Measurements from ENCODE around the gene NDFIP1.

NDFIP1 gene

DNA sequence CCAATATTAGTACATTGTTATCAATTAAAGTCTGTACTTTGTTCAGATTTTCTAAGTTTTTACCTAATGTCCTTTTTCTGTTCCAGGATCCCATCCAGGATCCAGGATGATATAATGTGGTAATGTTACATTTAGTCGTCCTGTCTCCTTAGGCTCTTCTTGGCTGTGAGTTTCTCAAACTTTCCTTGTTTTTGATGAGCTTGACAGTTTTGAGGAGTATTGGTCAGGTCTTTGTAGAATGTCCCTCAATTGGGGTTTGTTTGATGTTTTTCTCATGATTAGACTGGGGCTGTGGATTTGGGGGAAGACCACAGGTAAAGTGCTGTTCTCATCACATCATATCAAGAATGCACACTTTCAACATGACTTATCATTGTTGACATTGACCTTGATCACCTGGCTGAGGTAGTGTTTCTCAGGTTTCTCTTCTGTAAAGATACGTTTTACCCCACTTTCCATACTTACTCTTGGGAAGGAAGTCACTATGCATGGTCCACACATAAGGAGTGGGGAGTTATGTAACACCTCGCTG, 9.6 kb downstream of the NDFIP1 start:
- no peak for DNase-seq (ENCODE audit: insufficient read length, low spot score)
- TF ChIP-seq POLR2A (IDR thresholded peaks at IDR 0.05; ENCODE audit: low read depth, low read length) = no peak
- peak; percentile 11 for FAIRE-seq

DNA sequence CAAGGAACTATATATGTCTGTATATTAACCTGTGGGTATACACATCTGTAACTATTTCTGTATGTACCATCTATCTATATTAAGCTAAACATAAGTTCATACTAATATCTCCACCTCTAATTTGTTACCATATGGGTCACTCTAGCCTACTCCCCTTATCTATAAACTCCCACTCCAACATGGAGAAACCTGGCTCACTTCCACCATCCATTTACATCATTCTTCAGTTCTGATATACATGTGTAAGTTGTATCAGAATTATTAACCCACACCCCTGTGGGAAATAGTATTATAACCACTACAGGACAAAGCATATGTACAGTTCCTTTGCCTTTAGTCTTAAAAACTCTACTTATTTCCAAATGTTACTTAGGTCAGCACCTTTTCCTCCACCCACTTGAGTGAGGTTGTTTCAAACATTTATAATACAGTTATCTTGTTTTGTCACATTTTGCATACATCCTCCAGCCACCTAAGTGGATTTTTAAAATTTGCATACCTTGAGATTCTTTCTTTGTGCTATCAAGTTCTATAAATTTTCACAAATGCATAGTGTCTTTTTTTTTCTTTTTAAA, 10.6 kb downstream of the NDFIP1 start:
- DNase-seq (ENCODE audit: insufficient read length, low spot score) = no peak
- no peak for FAIRE-seq
- TF ChIP-seq POLR2A (IDR thresholded peaks at IDR 0.05; ENCODE audit: low read depth, low read length) = no peak

DNA sequence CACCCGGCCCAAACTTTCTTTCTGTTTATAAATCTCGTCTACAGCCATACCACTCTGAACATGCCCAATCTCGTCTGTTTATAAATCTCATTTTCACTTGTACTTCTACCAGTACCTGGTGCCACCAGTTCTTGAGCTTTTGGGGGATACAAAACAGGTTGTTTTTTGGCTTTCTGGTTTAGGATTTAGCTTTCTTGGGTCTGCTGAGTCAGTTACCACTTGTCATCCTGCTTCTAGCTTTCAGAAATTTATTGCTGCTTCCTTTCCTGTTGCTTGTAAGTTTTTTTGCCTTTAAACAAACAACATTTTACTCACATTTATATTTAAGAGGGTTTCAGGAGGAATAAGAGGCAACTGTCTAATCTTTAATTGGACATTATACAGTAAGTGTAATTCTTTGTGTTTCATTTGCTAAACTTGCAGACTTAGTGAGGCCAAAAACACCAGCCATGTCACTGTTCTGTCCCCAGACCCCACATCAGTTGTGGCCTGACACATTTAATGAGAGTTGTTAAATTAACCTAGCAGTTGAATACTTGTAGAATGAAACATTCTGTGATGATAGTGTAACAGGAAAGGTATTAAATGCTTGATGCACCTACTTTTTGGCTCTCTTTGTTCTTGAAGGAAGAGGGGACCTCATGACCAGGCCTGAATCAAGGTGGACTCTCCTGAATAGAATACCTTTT, 11.8 kb downstream of the NDFIP1 start:
- TF ChIP-seq POLR2A (IDR thresholded peaks at IDR 0.05; ENCODE audit: low read depth, low read length) = no peak
- FAIRE-seq = peak; percentile 80
- no peak for DNase-seq (ENCODE audit: insufficient read length, low spot score)

DNA sequence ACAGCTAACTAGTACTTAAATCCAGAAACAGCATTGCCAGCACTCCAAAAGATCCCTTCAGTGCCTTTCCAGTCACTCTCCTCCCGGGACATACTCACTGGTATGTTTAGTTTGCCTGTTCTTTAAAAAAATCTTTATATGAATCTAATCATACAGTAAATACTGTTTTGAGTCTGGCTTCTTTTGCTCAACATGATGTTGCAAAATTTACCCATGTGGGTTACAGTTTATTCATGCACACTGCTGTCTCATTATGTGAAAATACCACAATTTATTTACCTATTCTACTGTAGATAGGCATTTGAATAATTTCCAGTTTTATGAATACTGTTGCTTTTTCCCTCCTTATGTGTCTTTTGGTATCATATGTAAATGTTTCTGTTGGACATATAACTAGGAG, 13.5 kb downstream of the NDFIP1 start:
- FAIRE-seq (no peak), DNase-seq (ENCODE audit: insufficient read length, low spot score) (no peak)

DNA sequence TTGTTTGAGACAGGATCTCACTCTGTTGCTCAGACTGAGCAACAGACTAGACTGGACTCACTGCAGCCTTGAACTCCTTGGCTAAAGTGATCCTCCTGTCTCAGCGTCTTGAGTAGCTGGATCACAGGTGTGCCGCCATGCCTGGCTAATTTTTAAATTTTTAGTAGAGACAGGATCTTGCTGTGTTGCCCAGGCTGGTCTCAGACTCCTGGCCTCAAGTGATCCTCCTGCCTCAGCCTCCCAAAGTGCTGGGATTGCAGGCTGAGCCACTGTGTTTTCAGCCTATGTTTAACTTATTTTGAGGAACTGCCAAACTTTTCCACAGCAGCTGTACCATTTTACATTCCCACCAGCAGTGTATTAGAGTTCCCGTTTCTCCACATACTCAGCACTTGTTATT, 16.8 kb downstream of the NDFIP1 start:
- DNase-seq (ENCODE audit: insufficient read length, low spot score) (no peak), FAIRE-seq (no peak)
- no peak for TF ChIP-seq POLR2A (IDR thresholded peaks at IDR 0.05; ENCODE audit: low read depth, low read length)

More for the DNA sequence above, 13.5 kb downstream of the NDFIP1 start:
- no peak for TF ChIP-seq POLR2A (IDR thresholded peaks at IDR 0.05; ENCODE audit: low read depth, low read length)

DNA sequence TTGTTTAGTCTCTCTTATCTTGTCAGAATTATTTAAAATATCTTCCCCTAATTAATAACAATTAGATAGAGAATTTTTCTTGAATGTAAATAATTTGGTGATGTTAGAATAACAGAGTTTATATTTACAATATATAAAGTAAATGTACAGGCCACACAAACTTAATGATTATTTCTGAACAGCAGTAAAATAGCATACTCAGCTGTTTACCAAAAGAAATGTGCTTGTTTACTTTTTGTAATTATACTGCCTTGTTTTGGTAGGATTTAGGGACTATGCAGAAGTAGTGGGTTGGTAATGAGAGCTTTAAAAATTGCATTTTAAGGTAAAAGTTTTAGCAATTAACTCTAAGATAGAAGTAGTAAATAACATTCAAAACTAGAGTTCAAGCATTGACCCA, 17.4 kb downstream of the NDFIP1 start:
- FAIRE-seq (no peak), DNase-seq (ENCODE audit: insufficient read length, low spot score) (no peak)
- TF ChIP-seq POLR2A (IDR thresholded peaks at IDR 0.05; ENCODE audit: low read depth, low read length) = no peak

DNA sequence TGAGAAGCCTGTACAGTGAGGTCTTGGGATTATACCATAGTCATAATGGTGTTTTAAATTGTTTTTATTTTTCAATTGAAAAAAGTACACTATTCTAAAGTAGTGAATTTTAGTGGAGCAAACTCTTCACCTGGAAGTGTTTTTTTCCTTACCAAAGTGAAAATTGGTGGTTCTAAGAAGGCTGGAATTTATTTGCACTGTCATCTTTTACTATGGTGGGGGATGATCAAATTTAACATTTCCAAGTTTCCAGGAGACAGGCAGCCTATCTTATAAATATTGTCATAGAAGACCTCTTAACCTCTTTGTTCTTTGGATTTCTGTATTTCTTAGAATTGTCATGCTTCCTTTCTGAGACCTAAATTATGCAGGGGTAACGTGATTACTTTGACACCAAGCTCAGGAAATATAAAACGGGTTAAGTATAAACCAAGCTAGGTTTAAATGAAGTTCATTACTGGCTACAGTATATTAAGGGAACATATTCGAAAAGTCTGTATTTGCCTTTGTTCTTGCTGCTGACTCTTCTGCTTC, 20.2 kb downstream of the NDFIP1 start:
- no peak for DNase-seq (ENCODE audit: insufficient read length, low spot score)
- TF ChIP-seq POLR2A (IDR thresholded peaks at IDR 0.05; ENCODE audit: low read depth, low read length) = no peak
- no peak for FAIRE-seq

DNA sequence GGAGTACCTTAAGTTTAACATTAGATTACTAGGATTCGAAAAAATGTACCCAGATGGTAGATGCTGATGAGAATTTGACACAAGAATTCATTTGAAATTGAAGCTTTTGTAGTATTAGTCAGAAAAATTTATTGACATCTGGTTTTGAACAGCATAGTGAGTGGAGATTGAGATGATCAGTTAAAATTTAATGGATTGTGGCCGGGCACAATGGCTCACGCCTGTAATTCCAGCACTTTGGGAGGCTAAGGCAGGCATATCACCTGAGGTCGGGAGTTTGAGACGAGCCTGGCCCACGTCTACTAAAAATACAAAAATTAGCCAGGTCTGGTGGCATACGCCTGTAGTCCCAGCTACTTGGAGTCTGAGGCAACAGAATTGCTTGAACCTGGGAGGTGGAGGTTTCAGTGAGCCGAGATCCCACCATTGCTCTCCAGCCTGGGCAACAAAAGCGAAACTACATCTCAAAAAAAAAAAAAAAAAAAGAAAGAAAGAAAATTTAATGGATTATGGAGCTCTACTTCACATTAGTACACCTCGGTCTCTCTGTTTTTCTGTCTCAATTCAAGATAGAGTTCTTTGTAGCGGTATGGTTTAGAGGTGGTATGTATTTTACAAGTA, 21.0 kb downstream of the NDFIP1 start:
- DNase-seq (ENCODE audit: insufficient read length, low spot score) (no peak), FAIRE-seq (no peak)
- no peak for TF ChIP-seq POLR2A (IDR thresholded peaks at IDR 0.05; ENCODE audit: low read depth, low read length)

DNA sequence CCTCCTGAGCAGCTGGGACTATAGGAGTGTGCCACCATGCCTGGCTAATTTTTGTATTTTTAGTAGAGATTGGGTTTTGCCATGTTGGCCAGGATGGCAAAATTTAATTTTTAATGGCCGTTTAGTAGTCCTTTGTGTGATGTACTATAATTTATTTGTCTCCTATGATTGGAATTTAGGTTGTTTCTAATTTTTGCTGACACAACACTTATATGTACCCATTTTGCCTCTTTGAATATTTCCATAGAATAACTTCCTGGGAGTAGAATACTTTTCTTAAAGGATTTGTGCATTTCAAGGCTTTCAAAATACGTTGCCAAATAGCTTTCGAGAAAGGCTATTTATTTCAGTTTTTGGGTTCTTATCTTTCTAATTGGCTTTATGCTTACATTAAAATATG, 22.8 kb downstream of the NDFIP1 start:
- no peak for TF ChIP-seq POLR2A (IDR thresholded peaks at IDR 0.05; ENCODE audit: low read depth, low read length)
- FAIRE-seq = no peak
- no peak for DNase-seq (ENCODE audit: insufficient read length, low spot score)

DNA sequence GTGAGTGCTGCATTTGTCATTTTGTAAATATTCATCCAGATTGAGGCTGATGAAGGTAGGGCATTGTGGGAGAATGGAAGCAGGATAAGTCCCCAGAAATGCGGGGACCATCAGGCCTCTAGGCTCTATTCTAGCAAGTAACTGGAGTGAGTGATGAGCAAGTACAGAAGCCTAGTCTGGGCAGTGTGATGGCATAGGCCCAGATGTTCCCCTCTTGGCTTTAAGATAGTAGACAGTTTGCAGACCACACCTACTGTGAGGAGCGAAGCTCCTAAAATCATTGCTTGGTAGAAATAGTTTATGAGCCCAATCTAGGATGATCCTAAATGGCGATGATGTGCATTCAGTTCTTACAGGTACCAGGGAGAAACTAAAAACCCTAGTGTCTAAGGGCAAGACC, 24.3 kb downstream of the NDFIP1 start:
- no peak for TF ChIP-seq POLR2A (IDR thresholded peaks at IDR 0.05; ENCODE audit: low read depth, low read length)
- DNase-seq (ENCODE audit: insufficient read length, low spot score) = no peak
- no peak for FAIRE-seq

DNA sequence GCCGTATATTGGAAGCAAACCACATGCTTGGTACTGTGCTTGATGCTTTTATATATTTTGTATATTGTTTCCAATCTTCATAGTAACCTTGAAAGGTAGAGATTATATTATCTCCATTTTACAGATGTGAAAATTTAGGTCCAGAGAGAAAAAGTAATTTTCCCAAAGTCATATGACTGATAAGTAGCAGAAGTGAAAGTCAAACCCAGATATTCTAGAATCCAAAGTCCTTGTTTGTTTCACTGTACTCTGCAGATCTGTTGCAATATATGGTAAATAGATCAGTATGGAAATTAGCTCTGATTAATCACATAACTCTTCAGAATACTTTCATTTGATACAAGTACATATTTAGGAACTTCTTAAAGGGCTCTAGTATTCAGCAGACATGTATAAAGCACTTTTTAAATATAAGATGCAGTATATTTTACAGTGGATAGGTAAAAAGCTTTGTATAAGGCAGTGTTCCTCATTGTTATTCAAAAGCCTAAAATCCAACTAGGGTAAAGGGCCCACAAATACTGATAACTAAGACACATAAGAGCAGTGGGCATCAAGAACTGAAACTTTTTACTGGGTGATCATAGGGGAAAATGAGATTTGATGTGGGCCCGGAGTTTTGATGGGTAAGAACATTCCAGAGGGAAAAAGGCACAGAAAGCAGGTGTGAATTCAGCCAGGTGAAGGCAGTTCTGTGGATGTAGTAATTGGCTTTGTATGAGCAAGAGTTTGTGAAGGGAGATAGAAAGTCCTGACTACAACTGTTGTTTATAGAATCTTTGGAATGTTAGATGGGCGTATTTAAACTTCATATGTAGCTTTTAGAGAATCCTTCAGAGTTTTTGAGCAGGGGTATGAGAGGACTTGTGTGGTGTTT, 25.0 kb downstream of the NDFIP1 start:
- FAIRE-seq = no peak
- TF ChIP-seq POLR2A (IDR thresholded peaks at IDR 0.05; ENCODE audit: low read depth, low read length) = no peak
- no peak for DNase-seq (ENCODE audit: insufficient read length, low spot score)

DNA sequence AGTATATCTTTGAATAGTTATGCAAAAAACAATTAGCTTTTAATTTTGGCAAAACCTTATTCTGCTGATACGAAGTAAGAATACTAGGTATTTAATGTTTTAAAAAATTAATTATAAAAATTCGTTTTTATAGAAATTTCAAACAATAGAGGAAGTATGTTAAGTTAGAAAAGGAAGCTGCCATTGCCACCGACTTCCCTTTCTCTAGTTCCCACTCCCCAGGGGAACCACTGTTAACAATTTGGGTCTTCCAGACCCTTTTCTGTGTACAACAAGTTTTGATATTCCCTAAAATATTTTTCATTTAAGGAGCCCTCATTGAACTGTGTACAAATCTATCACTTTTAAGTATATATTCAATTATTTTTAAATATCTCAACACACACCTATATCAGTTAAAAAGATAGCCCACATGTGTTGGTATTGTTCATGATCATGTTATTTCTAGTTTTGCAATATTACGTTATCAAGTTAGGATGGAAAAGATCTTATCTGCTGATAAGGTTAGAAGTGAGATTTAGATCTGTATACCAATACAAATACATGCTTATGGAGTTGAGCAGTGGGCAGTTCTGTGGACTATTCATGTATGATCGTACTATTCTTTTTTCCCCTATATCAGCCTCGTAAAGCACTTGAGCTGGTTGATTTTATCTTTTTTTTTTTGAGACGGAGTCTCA, 25.9 kb downstream of the NDFIP1 start:
- DNase-seq (ENCODE audit: insufficient read length, low spot score) (no peak), FAIRE-seq (no peak)
- no peak for TF ChIP-seq POLR2A (IDR thresholded peaks at IDR 0.05; ENCODE audit: low read depth, low read length)

DNA sequence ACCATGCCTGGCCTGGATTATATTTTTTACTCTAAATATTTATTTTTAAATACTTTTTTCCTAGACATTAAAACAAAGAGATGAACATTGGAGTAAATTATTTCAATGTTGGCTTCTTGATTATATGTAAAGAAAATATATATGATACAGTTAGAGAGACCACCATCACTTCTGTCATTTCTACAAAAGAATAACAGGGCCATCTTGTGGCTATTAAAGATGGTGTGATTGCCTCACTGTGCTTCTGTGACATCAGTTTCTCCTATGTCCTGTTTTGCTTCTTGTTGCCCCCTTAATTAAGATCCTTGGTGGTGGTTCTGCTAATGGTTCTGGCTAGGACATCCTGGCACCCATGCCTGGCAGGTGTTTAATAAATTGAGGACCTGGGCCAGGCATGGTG, 32.9 kb downstream of the NDFIP1 start:
- DNase-seq (ENCODE audit: insufficient read length, low spot score) = no peak
- no peak for FAIRE-seq
- TF ChIP-seq POLR2A (IDR thresholded peaks at IDR 0.05; ENCODE audit: low read depth, low read length) = no peak
